Stomach smooth muscle (tissue), 2 donors: ENCODE results near the gene RERGL.

Experiments used
- H3K27ac ChIP-seq: one replicate; pipeline ENCODE4 v1.7.0; 2013; ENCODE audit warnings: mild to moderate bottlenecking, low read length, inconsistent platforms
- H3K27me3 ChIP-seq, 2 donors: one replicate each; pipeline ENCODE4 v1.7.0; 2013; ENCODE audit warnings: low read length in 2 of 2; ENCODE audit not compliant: insufficient read depth in 2 of 2, control insufficient read depth in 1 of 2
- H3K36me3 ChIP-seq, 2 donors: one replicate each; pipeline ENCODE4 v1.7.0; 2013; ENCODE audit warnings: low read length in 2 of 2; ENCODE audit not compliant: control insufficient read depth in 2 of 2, insufficient read depth in 2 of 2
- H3K4me1 ChIP-seq: one replicate; pipeline ENCODE4 v1.7.0; 2013; ENCODE audit warnings: low read length; ENCODE audit not compliant: control insufficient read depth, insufficient read depth
- H3K4me3 ChIP-seq, 2 donors: one replicate each; pipeline ENCODE4 v1.7.0; 2013; ENCODE audit warnings: low read length in 2 of 2
- H3K9ac ChIP-seq, 2 donors: one replicate each; pipeline ENCODE4 v1.7.0; 2013; ENCODE audit warnings: low read length in 2 of 2, mild to moderate bottlenecking in 1 of 2
- H3K9me3 ChIP-seq, 2 donors: one replicate each; pipeline ENCODE4 v1.7.0; 2013; ENCODE audit warnings: low read length in 2 of 2; ENCODE audit not compliant: control insufficient read depth in 2 of 2
- donor health status: healthy.
- donor health status: Pancreatic carcinoma.

RERGL gene, protein sequence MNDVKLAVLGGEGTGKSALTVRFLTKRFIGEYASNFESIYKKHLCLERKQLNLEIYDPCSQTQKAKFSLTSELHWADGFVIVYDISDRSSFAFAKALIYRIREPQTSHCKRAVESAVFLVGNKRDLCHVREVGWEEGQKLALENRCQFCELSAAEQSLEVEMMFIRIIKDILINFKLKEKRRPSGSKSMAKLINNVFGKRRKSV

DNA sequence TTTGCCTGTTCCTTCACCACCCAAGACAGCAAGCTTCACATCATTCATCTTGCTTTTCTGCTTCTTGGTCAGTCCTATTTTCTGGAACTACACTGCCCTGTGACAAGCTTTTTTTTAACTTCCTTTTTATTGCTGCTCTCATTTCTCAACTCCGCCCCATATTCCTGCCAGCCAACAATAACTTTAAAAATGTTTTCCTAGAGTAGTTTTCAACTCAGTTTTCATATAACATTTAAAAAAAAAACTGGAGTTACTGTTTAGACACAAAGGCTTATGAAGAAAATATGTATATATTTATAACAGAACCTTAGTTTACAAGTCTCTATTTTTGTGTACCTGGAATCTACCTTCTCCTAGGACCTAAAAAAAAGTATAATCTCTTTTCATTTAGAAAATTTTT is at the start of gene RERGL:
TSS of gene RERGL (minus strand) at position 101 of the 400 bp plus-strand sequence. CDS start at position 48, 53 bp downstream.
- H3K9ac ChIP-seq, result no peak within 1 kb of the TSS
- no peaks in the 10 kb centered on the region for H3K36me3 ChIP-seq

DNA sequence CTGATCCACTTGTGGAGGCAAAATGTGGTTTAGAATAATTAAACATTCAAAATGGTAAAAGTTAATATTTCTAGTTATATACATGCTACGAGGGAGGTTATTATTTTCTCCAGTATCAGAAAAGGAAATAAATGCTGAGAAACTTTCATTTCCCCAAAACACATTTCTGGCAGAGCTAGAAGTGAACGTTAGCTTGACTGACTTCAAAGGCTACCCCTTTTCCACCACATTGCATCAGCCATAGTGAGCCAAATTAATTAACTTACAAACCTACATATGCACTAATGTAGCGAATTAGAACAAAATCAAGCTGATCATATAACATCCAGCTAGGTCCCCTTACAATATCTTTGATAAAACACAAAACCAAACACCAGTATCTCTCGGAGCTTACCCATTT is 49.3 kb upstream of the RERGL start:
- Histone ChIP-seq H3K27ac (no peak overlapping the region), H3K9me3 (no peaks in the 10 kb centered on the region), H3K36me3 (no peaks in the 10 kb centered on the region), H3K4me3 (no peak overlapping the region), H3K4me1 (no peaks in the 10 kb centered on the region), H3K9ac (no peak overlapping the region), H3K27me3 (no peaks in the 10 kb centered on the region)

More for the DNA sequence above, at the start of gene RERGL:
- Histone ChIP-seq H3K4me3 (no peak within 1 kb of the TSS), H3K4me1 (no peaks in the 10 kb centered on the region), H3K9me3 (no peaks in the 10 kb centered on the region), H3K27me3 (no peaks in the 10 kb centered on the region), H3K27ac (no peak within 1 kb of the TSS)

DNA sequence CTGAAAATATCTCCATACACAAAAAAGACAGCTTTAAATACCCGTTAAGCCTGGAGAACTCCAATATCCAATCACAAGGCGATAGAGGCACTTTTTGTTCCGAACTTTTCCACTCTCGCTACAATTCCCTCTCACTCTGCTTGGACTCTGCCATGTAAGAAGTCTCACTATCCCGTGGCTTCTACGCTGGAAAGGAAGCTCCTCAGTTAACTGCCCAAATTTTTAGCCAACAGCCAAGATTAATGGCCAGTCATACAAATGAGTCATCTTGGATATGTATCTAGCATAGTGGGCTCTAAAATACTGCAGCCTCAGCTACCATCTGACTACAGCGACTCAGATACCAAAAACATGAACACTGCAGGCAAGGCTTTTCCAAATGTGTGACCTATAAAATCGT is 45.5 kb upstream of the RERGL start:
- H3K27me3 ChIP-seq, result no peaks in the 10 kb centered on the region
- no peaks in the 10 kb centered on the region for H3K4me1 ChIP-seq
- H3K9ac ChIP-seq, result no peak overlapping the region
- no peak overlapping the region for H3K4me3 ChIP-seq
- H3K9me3 ChIP-seq, result no peaks in the 10 kb centered on the region
- H3K27ac ChIP-seq, result no peak overlapping the region
- H3K36me3 ChIP-seq, result no peaks in the 10 kb centered on the region

DNA sequence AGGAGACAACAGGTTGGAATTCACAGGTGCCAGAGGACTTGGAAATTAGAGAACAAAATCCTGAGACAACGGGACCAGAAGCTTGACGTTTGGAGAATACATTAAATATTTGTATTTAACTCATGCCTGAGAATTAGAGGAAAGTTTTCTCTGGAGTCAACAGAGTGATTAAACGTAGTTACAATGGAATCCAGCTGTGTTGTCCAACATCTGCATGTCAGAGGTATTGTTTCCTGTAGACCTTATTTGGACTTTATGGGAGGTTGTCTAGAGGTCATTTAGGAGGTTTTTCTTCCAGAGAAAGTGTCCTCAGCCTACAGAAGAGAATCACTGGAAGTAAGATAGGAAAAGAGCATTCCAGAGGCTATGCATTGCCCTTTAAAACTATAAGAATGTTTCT is 45.1 kb upstream of the RERGL start:
- H3K27me3 ChIP-seq, result no peaks in the 10 kb centered on the region
- no peaks in the 10 kb centered on the region for H3K36me3 ChIP-seq
- H3K4me1 ChIP-seq, result no peaks in the 10 kb centered on the region
- no peak overlapping the region for H3K9ac ChIP-seq
- H3K9me3 ChIP-seq, result no peaks in the 10 kb centered on the region
- H3K27ac ChIP-seq, result no peak overlapping the region
- no peak overlapping the region for H3K4me3 ChIP-seq

DNA sequence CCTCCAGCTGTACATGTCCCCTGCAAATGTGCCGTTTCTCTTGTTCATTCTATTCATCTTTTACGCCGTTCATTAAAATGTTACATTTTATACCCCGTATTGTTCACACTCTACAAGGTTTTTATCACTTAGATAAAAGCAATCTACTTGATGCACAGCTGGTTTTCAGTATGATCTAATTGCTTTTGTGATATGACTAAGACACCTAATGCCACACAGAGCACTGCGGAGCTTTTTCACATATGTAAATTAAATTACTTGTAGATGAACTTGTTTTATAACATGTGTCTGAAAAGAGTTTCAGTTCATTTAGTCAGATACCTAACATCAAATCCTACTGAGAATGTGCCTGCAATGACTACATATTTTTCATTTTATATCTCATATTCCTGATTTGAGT is 40.9 kb upstream of the RERGL start:
- H3K4me1 ChIP-seq, result no peaks in the 10 kb centered on the region
- H3K36me3 ChIP-seq, result no peaks in the 10 kb centered on the region
- no peaks in the 10 kb centered on the region for H3K27me3 ChIP-seq
- no peak overlapping the region for H3K4me3 ChIP-seq
- no peak overlapping the region for H3K9ac ChIP-seq
- H3K9me3 ChIP-seq, result no peaks in the 10 kb centered on the region
- H3K27ac ChIP-seq, result no peak overlapping the region

DNA sequence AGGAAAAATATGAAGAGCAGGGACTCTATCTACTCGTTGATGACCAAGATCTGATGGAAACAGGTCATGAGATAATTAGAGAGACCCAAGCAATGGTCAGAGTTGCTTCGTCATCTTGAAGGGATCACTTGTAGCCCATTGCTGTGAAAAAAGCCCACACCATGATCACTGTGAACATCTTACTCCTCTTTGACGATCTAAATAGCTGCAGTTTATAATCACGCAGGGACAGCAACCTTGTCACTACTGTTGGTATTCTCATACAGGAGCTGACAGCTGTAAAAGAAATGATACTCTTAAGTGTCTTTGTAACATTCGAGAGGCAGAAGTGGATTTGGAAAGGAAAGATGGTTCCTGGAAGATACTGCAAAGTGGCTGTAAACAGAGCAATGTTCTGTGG is 33.7 kb upstream of the RERGL start:
- H3K4me3 ChIP-seq, result no peak overlapping the region
- H3K9me3 ChIP-seq, result no peaks in the 10 kb centered on the region
- no peaks in the 10 kb centered on the region for H3K36me3 ChIP-seq
- H3K9ac ChIP-seq, result no peak overlapping the region
- no peaks in the 10 kb centered on the region for H3K4me1 ChIP-seq
- no peak overlapping the region for H3K27ac ChIP-seq
- no peaks in the 10 kb centered on the region for H3K27me3 ChIP-seq

DNA sequence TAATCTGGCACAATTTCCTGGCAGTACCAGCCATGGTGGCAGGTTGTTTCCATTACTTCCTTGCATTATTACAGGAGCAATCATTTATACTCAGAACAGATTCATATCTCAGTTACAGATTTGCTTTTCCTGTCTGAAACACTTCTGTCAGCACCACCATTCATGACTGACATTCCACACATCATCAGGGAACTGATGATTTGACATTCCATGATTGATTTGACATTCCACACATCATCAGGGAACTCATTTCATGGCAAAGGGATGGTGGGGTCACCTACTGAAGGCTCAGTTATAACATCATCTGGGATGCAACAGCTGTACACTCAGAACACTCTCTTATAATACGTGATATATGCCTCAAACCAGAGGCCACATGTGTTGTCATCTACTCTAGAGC is 30.9 kb upstream of the RERGL start:
- H3K27me3 ChIP-seq, result no peaks in the 10 kb centered on the region
- no peaks in the 10 kb centered on the region for H3K9me3 ChIP-seq
- no peaks in the 10 kb centered on the region for H3K4me1 ChIP-seq
- H3K9ac ChIP-seq, result no peak overlapping the region
- H3K27ac ChIP-seq, result no peak overlapping the region
- H3K4me3 ChIP-seq, result no peak overlapping the region
- no peaks in the 10 kb centered on the region for H3K36me3 ChIP-seq

DNA sequence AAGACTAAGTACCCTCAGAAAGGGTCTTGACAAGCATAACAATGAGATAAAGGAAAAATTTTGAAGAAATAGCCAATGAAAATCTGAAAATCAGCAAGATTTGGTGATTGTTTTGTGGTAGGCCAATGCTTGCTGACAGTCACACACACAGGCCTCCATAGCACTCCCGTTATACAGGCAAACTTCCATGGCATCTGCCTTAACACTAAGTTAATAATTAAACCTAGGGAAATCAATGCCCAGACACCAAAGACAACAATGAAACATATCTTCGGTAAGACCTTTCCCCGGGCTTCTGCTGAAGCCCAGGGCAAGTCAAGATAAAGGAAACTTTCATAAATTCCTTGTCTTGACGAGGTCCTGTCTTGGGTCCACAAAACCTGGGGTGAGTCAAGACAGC is 18.6 kb upstream of the RERGL start:
- no peak overlapping the region for H3K9ac ChIP-seq
- H3K36me3 ChIP-seq, result no peaks in the 10 kb centered on the region
- no peaks in the 10 kb centered on the region for H3K4me1 ChIP-seq
- H3K9me3 ChIP-seq, result no peaks in the 10 kb centered on the region
- no peak overlapping the region for H3K27ac ChIP-seq
- no peaks in the 10 kb centered on the region for H3K27me3 ChIP-seq
- no peak overlapping the region for H3K4me3 ChIP-seq

DNA sequence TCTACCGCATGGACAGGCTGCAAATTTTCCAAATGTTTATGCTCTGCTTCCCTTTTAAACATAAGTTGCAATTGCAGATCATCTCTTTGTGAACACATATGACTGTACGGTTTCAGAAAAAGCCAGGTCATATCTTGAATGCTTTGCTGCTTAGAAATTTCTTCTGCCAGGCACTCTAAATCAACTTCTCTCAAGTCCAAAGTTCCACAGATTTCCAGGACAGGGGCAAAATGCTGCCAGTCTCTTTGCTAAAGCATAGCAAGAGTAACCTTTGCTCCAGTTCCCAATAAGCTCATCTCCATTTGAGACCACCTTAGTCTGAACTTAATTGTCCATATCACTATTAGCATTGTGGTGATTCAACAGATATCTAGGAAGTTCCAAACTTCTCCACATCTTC is 13.6 kb upstream of the RERGL start:
- Histone ChIP-seq H3K9me3 (no peaks in the 10 kb centered on the region), H3K27me3 (no peaks in the 10 kb centered on the region), H3K9ac (no peak overlapping the region), H3K4me3 (no peak overlapping the region), H3K36me3 (no peaks in the 10 kb centered on the region), H3K4me1 (no peaks in the 10 kb centered on the region), H3K27ac (no peak overlapping the region)

DNA sequence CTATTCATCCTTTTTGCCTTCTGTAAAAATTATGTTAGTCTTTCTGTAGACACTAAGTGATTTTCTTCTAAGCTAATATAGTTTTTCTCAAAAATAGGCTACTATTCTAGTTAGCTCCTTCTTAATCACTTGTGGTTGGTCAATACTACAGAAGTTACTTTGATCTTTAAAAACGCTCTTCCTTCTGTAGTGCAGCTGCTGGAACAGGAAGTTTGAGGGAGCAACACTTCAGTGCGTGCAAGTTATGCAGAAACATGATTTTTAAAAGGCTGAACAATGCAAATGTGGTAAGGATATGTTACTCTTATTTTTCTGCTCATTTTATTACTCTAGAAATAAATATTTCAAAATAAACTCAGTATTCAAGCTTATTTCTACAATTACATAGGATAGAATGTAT is 11.1 kb upstream of the RERGL start:
- Histone ChIP-seq H3K27me3 (no peaks in the 10 kb centered on the region), H3K27ac (no peak overlapping the region), H3K36me3 (no peaks in the 10 kb centered on the region), H3K9ac (no peak overlapping the region), H3K9me3 (no peaks in the 10 kb centered on the region), H3K4me1 (no peaks in the 10 kb centered on the region), H3K4me3 (no peak overlapping the region)

DNA sequence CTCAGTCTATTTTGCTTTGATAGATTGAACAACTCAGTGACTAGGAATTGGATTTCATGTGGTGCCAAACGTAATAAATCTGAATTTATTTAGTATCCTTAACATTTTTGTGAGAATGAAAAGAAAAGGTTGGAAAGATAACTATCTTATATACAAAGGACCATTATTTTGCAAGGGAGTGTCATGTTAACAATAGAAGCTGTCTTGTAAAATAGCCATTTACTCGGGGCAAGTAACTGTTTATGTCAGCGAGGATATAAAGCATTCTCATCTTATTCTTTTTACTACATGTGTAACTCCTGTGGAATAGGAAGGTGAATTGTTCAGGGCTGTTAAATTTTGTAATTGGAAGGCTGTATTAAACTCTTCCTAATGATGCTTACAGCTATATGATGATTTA is 5.9 kb downstream of the RERGL start:
- H3K27ac ChIP-seq, result no peak overlapping the region
- no peak overlapping the region for H3K4me3 ChIP-seq
- no peak overlapping the region for H3K9ac ChIP-seq
- H3K9me3 ChIP-seq, result peaks cover 0 to 2% of the 10 kb centered on the region in 2 donors
- H3K36me3 ChIP-seq, result no peaks in the 10 kb centered on the region
- H3K27me3 ChIP-seq, result no peaks in the 10 kb centered on the region
- H3K4me1 ChIP-seq, result no peaks in the 10 kb centered on the region
